Astrocyte (in vitro differentiated cells and primary cell): ENCODE measurements around the gene IQGAP3.

ENCODE experiments used
- EZH2 ChIP-seq: IDR thresholded peaks from 2 replicates; pipeline ENCODE4 v1.6.1; 2012; ENCODE audit warnings: mild to moderate bottlenecking, low read length, inconsistent platforms; ENCODE audit not compliant: insufficient read depth
- TF ChIP-seq, protein P1 (sequence below): IDR thresholded peaks from 2 replicates; pipeline ENCODE4 v1.5.1; 2011; ENCODE audit warnings: low read depth, mild to moderate bottlenecking, inconsistent platforms, low read length, moderate library complexity; ENCODE audit not compliant: insufficient read depth

DNA sequence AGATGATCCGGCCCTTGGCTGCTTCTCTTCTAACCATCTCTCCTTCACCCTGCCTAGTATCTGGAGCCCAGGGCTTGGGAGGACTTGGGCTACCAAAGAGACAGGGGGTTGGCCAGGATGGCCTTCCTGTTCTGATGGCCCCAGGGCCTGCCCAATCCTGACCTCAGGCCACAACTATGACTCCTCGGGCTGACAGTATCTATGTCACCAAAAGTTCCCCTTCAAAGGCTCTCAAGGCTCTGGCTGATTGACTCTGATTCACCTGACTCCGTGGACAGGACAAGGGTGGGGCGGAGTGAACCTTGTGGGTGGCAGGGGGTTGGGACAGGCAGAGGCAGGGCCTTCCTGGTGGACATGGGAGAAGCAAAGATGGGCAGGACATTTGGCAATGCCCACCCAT, 84.5 kb downstream of the IQGAP3 start:
- TF ChIP-seq, protein P1, sequence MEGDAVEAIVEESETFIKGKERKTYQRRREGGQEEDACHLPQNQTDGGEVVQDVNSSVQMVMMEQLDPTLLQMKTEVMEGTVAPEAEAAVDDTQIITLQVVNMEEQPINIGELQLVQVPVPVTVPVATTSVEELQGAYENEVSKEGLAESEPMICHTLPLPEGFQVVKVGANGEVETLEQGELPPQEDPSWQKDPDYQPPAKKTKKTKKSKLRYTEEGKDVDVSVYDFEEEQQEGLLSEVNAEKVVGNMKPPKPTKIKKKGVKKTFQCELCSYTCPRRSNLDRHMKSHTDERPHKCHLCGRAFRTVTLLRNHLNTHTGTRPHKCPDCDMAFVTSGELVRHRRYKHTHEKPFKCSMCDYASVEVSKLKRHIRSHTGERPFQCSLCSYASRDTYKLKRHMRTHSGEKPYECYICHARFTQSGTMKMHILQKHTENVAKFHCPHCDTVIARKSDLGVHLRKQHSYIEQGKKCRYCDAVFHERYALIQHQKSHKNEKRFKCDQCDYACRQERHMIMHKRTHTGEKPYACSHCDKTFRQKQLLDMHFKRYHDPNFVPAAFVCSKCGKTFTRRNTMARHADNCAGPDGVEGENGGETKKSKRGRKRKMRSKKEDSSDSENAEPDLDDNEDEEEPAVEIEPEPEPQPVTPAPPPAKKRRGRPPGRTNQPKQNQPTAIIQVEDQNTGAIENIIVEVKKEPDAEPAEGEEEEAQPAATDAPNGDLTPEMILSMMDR, result no peak
- TF ChIP-seq EZH2, result no peak
